HG02759 (cell line): ENCODE measurements around the gene OR2L8.

Experiments
- ATAC-seq: cut with Tn5 transposase; IDR thresholded peaks from one replicate; pipeline ENCODE4 v1.9.1; 2021; ENCODE audit warnings: mild to moderate bottlenecking, moderate library complexity; ENCODE audit not compliant: unreplicated experiment

The OR2L8 gene

GRCh38 chr1:247948558-247948957 is at the start of gene OR2L8:
OR2L8 (plus strand) TSS chr1:247948858; CDS start chr1:247948858, 0 bp downstream.
- ATAC-seq: no peak

- no peak for ATAC-seq
Measured at GRCh38 chr1:247904122-247904521, 44.5 kb upstream of the OR2L8 start.

DNA sequence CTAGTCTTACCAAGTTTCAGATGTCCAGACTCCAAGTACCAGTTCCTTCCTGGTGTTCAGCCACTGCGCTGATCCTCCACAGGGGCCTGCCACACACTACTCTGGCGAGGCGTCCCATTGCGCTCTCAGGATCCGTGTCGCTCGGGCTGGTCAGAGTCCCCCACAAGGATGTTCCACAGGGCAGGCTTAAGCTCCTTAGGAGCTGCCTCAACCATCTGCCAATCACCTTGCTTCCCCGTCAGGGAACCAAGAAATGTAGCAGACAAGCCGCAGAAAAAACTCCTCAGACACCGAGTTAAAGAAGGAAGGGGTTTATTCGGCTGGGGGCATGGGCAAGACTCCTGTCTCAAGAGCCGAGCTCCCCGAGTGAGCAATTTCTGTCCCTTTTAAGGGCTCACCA is 43.5 kb upstream of the OR2L8 start:
- ATAC-seq: no peak

DNA sequence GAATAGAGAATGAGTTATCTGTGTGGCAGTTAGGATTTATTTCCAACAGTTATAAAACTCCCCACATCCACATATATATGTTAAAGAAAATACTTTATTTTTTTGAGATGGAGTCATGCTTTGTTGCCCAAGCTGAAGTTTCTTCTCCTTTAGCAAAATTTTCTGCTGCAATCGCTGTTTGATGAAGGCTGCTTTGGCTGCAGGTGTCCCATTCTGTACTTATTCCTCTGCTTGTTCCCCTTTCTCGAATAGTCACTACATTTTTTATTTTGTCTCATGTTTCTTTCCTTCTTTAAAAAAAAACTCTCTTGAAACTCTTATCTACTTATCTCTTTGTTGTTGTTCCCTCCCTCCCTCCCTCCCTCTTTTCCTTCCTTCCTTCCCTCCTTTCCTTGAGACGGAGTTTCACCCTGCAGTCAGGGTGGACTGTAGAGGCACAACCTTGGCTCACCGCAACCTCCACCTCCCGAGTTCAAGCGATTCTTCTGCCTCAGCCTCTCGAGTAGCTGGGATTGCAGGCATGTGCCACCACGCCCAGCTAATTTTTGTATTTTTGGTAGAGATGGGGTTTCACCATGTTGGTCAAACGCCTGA is 42.7 kb upstream of the OR2L8 start:
- no peak for ATAC-seq

DNA sequence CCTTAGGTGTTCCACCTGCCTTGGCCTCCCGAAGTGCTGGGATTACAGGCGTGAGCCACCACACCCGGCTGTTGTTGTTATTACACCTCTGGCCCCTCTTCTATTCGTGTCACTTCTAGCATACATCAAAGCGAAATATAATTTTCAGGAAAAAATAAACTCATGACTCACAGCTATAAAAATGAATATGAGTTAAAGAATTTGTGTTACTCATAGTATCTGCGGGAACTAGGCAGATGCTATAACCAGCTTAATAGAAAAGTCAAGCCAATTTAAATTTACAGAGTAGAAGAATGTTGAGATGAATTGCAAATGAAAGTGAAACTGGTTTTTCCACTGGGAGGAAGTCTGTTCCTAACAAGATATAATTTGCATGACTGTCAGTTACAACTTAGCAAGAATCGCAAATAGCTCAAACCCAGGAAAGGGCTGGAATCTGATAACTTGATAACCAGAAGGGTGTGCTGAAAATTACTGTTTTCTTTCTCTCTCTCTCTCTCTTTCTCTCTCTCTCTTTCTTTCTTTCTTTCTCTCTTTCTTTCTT is 42.1 kb upstream of the OR2L8 start:
- no peak for ATAC-seq

- ATAC-seq: no peak
Measured at GRCh38 chr1:247908766-247909165, 39.9 kb upstream of the OR2L8 start.

DNA sequence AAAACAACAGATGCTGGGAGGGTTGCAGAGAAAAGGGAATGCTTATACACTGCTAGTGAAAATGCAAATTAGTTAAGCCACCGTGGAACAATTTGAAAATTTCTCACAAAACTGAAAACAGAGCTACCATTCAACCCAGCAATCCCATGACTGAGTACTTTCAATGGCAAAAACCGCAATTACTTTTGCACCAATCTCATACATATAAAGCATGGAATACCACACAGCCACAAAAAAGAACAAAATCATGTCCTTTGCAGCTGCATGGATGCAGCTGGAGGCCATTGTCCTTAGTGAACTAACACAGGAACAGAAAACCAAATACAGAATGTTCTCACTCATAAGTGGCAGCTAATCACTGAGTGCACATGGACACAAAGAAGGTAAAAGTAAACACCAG is 34.9 kb upstream of the OR2L8 start:
- no peak for ATAC-seq

DNA sequence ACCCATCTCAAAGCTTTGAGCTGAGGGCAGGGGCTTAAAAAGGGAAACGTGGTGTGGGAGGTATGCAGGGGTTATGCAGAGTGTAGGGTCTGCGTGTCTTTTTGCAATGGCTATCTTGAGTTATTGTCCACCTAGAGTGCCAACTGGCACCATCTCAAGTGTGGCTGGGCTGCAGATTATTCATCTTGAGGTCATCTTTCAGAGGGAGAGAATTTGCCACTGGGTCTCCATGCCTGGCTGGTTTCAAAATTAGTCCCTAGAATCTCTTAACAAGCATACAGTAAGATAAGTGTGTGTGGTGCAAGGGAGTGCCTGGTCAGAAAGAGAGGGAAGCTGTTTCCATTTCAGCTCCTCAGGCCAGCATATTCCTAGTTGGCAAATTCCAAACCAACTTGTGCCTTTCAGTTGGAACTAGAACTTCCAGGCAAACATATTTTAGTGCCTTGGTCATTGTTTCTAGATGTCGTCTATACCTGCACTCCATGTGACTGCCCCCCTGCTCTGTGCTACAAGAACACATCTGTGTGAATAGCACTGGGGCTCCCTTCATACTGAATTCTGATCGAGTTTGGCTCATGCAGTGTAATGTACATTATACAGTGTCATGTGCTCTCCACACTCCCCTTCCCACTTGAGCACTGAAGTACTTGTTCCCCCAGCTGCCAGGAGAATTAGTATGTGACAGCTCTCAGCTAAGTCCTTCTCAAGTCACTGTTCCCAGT is 33.6 kb upstream of the OR2L8 start:
- no peak for ATAC-seq

DNA sequence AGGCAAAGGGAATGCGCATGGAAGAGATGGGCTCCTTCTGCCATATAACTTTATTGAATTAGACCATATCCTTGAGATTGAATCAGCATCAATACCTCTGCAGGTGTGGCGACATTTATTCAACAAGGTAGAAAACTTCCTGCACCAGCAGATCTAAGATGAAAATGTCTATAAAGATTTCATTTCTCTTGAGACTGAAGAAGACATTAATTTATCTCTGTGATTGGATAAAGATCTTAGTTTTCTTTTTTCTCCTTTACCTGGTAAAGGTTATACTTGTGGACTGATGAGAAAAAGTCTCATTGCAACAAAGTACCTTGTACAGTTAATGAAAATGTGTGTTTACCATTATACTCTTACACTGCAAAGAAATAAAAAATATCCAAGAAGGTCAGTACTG is 28.7 kb upstream of the OR2L8 start, which contains the start of gene OR2T8:
OR2T8 (plus strand) TSS at position 301 of the 400 bp plus-strand sequence. CDS start 766 bp downstream, outside the sequence.
- no peak for ATAC-seq

GRCh38 chr1:247923941-247924340 is 24.7 kb upstream of the OR2L8 start:
- ATAC-seq: no peak

DNA sequence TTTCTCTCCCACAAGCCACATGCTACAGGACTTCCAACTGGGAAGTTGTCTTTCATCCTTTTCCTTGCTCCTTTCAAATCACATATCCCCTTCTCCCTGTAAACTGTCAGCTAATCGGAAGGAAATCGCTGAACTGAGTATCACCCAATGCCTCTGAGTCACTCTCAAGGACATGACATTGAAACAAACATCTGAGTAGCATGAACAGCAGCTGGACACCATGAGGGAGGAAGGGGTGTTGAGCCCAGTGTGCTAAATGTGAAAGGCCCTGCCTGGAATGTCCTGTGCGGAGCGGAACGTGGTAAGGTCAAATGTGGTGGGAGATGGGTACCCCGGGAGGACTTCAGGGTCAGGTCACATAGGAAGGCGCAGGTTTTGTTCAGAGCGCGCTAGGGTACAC is 23.8 kb upstream of the OR2L8 start, which contains the start of gene OR2AJ1:
OR2AJ1 (plus strand) TSS at position 22 of the 400 bp plus-strand sequence. CDS start 8,880 bp downstream, outside the sequence.
- no peak for ATAC-seq

GRCh38 chr1:247933989-247934388 is 14.7 kb upstream of the OR2L8 start:
- ATAC-seq: no peak

DNA sequence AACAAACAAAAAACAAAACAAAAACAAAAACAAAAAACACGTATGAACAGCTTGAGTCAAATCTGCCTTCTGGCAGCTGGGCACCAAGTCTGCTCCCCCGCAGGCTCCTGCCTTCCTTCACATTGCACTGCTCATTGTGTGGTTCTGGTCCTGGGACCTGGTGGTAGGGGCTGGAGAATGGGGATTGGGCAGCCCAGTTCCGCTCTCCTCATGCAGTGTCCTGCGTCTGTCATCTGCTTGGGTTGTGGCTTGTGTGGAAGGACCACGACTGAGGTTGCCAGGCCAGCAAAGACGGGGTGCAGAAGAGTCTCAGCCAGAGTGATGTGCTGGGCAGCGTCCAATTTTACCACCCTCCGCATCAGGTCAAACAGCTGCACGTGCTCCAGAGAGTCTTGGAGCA is 12.9 kb upstream of the OR2L8 start:
- no peak for ATAC-seq

- ATAC-seq: no peak
Measured at GRCh38 chr1:247936415-247936814, 12.2 kb upstream of the OR2L8 start.

- ATAC-seq: peak; percentile 100
Measured at GRCh38 chr1:247936965-247937734, 11.5 kb upstream of the OR2L8 start.

GRCh38 chr1:247942624-247943023 is 6.0 kb upstream of the OR2L8 start:
- no peak for ATAC-seq

DNA sequence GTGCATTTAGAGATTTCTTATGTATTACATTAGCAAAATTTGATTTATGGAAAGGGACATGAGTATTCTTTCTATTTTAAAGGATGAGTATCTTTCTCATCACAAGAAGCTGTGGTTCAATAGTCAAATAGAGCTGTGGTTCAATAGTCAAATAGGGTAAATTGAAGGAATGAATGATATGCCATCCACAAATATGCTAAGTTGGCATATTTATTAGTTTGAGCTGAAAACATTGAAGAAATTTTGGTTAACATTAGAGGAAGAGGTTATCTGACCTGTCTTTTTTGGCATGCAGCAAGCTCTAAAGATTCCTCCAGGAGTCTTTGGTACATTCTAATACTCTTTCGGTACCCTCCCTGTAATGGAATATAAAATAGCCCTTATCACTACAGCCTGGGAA is 4.8 kb downstream of the OR2L8 start:
- ATAC-seq: no peak

- ATAC-seq: no peak
Measured at GRCh38 chr1:247961791-247962190, 13.1 kb downstream of the OR2L8 start.

DNA sequence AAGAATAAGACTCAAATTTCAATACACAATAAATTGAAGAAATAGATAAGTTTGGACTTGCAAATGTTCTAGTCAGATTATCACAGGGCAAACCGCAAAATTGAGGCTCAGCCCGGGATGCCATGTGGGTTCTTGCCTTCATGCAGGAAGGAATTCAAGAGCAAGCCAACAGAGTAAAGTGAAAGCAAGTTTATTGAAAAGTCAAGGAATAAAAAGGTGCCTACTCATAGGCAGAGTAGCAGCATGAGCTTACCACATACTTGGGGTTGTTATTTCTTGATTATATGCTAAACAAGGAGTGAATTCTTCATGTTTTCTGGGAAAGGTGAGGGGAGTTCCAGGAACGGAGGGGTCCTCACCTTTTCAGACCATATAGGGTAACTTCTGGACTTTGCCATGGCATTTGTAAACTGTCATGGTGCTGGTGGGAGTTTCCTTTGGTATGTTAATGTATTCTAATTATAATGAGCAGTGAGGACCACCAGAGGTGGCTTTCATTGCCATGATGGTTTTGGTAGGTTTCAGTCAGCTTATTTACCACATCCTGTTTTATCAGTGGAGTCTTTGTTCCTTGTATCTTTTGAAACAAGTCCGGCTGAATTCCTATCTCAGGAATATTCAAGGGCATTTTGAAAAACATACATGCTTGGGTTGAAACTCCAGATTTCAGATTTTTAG is 14.4 kb downstream of the OR2L8 start:
- ATAC-seq: no peak

DNA sequence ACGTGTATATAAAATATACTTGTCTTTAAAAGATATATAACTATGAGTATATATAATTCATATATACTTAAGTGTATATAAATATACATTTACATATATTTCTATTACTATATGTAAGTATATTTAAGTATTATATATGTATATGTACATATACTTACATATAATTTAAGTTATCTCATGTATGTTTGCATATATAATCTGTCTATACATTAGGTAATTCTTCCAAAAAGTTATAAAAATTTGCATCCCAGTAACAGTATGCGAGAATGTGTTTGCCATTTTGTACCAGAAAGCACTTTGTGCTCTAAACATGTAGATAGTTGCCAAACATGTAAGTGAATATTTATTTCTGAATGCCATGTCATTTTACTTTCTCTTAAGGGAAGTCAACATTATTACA is 16.3 kb downstream of the OR2L8 start, which contains the start of gene OR2AK2:
OR2AK2 (plus strand) TSS at position 301 of the 400 bp plus-strand sequence. CDS start 144 bp downstream, outside the sequence.
- ATAC-seq: no peak
